ENCODE data around the gene SAMD11. TPM values are rescaled to one million over a fixed set of nuclear protein-coding genes. Genes with fewer than 3 reads are reported as not detected.

Gene SAMD11
- total RNA-seq, 1 experiment from 2014 or later, result 13.5 TPM

DNA sequence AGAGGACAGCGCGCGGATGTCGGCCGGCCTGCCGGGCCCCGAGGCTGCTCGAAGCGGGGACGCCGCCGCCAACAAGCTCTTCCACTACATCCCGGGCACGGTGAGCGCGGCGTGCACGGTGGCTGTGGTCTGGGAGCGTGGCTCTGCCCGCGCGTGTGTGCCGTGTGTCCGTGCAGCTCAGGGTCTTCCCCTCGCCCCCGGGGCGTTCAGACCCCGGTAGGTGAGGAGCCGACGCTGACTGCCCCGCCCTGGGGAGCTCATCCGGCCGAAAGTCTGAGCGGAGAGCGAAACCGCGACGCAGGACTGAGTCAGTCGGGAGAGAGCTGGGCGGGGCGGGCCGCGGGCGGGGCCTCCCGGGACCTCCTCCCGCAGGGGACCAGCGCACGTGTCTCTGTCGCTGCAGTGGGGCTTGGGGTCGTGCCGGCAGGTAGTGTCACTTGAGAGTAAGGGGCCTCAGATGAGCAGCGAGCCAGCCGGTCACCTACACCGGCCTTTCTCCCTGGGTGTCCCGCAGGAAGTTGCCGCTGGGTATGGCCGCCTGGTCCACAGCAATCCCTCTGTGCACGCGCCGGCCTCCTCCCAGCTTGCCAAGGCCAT lies 43.1 kb downstream of the SAMD11 start:
- H3K4me3 Mint-ChIP-seq, result peak overlapping the region; percentile 57 to 76
- H3K27ac ChIP-seq (ENCODE audit: insufficient read length, low read depth, low read length), result no peak overlapping the region
- peak overlapping the region; percentile 68; the same call in 1 of the 2 replicates for H3K14ac ChIP-seq (ENCODE audit: insufficient read depth, low read length)
- TF ChIP-seq, protein P1, sequence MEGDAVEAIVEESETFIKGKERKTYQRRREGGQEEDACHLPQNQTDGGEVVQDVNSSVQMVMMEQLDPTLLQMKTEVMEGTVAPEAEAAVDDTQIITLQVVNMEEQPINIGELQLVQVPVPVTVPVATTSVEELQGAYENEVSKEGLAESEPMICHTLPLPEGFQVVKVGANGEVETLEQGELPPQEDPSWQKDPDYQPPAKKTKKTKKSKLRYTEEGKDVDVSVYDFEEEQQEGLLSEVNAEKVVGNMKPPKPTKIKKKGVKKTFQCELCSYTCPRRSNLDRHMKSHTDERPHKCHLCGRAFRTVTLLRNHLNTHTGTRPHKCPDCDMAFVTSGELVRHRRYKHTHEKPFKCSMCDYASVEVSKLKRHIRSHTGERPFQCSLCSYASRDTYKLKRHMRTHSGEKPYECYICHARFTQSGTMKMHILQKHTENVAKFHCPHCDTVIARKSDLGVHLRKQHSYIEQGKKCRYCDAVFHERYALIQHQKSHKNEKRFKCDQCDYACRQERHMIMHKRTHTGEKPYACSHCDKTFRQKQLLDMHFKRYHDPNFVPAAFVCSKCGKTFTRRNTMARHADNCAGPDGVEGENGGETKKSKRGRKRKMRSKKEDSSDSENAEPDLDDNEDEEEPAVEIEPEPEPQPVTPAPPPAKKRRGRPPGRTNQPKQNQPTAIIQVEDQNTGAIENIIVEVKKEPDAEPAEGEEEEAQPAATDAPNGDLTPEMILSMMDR (conservative IDR thresholded peaks at IDR 0.05), result no peak
- no peaks in the 10 kb centered on the region for H3K9me3 ChIP-seq (ENCODE audit: control insufficient read depth, low read depth, low read length)
- H3K79me1 ChIP-seq (ENCODE audit: insufficient read depth, low read depth, low read length, poor library complexity, severe bottlenecking), result no peaks in the 10 kb centered on the region
- H3K27ac Mint-ChIP-seq, result no peak overlapping the region
- H4K8ac ChIP-seq (replicated peaks; ENCODE audit: insufficient read length, low read depth, low read length), result no peak overlapping the region
- peaks cover 0 to 25% (median 24%) of the 10 kb centered on the region in 3 experiments; a peak in 6 of 7 replicates for H3K36me3 Mint-ChIP-seq (ENCODE audit: insufficient read depth in 1 of 3, low read depth in 3 of 3)
- no peak overlapping the region for H3K4ac ChIP-seq (ENCODE audit: low read depth, low read length)
- H3K23me2 ChIP-seq (ENCODE audit: insufficient read length, low read depth, low read length, poor library complexity, severe bottlenecking), result peaks cover 9% of the 10 kb centered on the region
- no peak overlapping the region for H2BK15ac ChIP-seq (ENCODE audit: low read depth, low read length)
- no peak overlapping the region for H2AK5ac ChIP-seq (ENCODE audit: insufficient read length, low read length)
- peak overlapping the region; percentile 68 for H3K4me2 ChIP-seq (ENCODE audit: insufficient read depth, insufficient read length, low read length)
- no CpG with 5 or more reads among the region's 60 CpGs for WGBS (ENCODE audit: extremely low coverage, insufficient read length, low lambda C conversion rate)
- no peaks in the 10 kb centered on the region for H3K4me1 ChIP-seq (ENCODE audit: insufficient read depth, low read length)
- H2BK5ac ChIP-seq (ENCODE audit: insufficient read length, low read length), result no peak overlapping the region
- H4K20me1 ChIP-seq (ENCODE audit: control insufficient read depth, insufficient read depth, insufficient read length), result no peaks in the 10 kb centered on the region
- no peak overlapping the region for H2BK120ac ChIP-seq (ENCODE audit: low read depth, low read length, poor library complexity, severe bottlenecking)
- H3K79me2 ChIP-seq (ENCODE audit: insufficient read depth, low read length), result no peaks in the 10 kb centered on the region
- H3K4me1 Mint-ChIP-seq, result peaks cover 0 to 3% of the 10 kb centered on the region in 2 experiments; a peak in 2 of 4 replicates
- no peak overlapping the region for H3T11ph ChIP-seq (ENCODE audit: low read length)
- no peak overlapping the region for H3K9ac ChIP-seq (ENCODE audit: extremely low read depth, insufficient read length, low read length)
- H2AFZ ChIP-seq (ENCODE audit: low read length), result no peak overlapping the region
- no peak overlapping the region for H2BK20ac ChIP-seq (ENCODE audit: low read depth, low read length, poor library complexity, severe bottlenecking)
- peaks cover 47% of the 10 kb centered on the region for H3K27me3 Mint-ChIP-seq (ENCODE audit: low read depth)
- H2BK12ac ChIP-seq (ENCODE audit: insufficient read length, low read depth, low read length), result no peak overlapping the region
- peak; percentile 76 for DNase-seq
- H4K5ac ChIP-seq (ENCODE audit: insufficient read length, low read depth, low read length), result no peak overlapping the region
- peaks cover 3 to 4% of the 10 kb centered on the region in 2 experiments; a peak in 3 of 5 replicates for H3K9me3 Mint-ChIP-seq
- no peak overlapping the region for H3K56ac ChIP-seq (ENCODE audit: insufficient read length, low read depth, low read length)
- no peak overlapping the region for H3K23ac ChIP-seq (ENCODE audit: insufficient read length, low read depth, low read length)
- H3K27me3 ChIP-seq (ENCODE audit: insufficient read depth, low read length), result peaks cover 11% of the 10 kb centered on the region; the same call in 1 of the 2 replicates
- H4K91ac ChIP-seq (ENCODE audit: insufficient read length, low read depth, low read length), result no peak overlapping the region
- peak overlapping the region; percentile 51 for H3K18ac ChIP-seq (ENCODE audit: insufficient read length, low read depth, low read length)

All from H9 (cell line).